K562 (cell line): ENCODE data around the gene EAF2. TPM values are rescaled to one million over a fixed set of nuclear protein-coding genes. Genes with fewer than 3 reads are reported as not detected.
A peak's percentile ranks its signal among the peaks of the same experiment; 100 is the strongest.

Source experiments
- DMBX1 ChIP-seq: fragments of 250-450 bp; sonication (Bioruptor Pico); IDR thresholded peaks from 2 replicates; pipeline ENCODE4 v1.8.0; 2022; ENCODE audit warnings: inconsistent platforms, mild to moderate bottlenecking, moderate library complexity, borderline replicate concordance
- FOSL1 ChIP-seq: fragments of 200-800 bp; sonication (Bioruptor generic); conservative IDR thresholded peaks from 2 replicates; pipeline ENCODE4 v1.6.1; 2016; ENCODE audit warnings: missing genetic modification characterization, missing compliant biosample characterization
- HNRNPLL ChIP-seq: fragments of 200-400 bp; formaldehyde crosslinking; IDR thresholded peaks from 2 replicates; pipeline ENCODE4 v1.6.1; 2017; ENCODE audit warnings: low read length, low read depth, mild to moderate bottlenecking; ENCODE audit not compliant: poor library complexity, severe bottlenecking
- PHF20 ChIP-seq: fragments of 450-650 bp; IDR thresholded peaks from 2 replicates; pipeline ENCODE4 v1.6.1; 2018; ENCODE audit not compliant: partially characterized antibody
- SP1 ChIP-seq: sonication (generic); formaldehyde crosslinking; IDR thresholded peaks from 2 replicates; pipeline ENCODE4 v1.8.1; 2022; ENCODE audit warnings: mild to moderate bottlenecking, missing genetic modification reagents
- SPI1 ChIP-seq: IDR thresholded peaks from 2 replicates; pipeline ENCODE4 v1.6.1; 2011; ENCODE audit warnings: low read depth, low read length, control low read depth, borderline replicate concordance
- ZNF274 ChIP-seq: IDR thresholded peaks from 2 replicates; pipeline ENCODE4 v1.6.1; 2011; ENCODE audit warnings: low read depth, mild to moderate bottlenecking, low read length, moderate library complexity, borderline replicate concordance
- polyA plus RNA-seq, 8 experiments: library from polyadenylated mRNA; depleted of rRNA in 4 of 8; stranded (reverse) in 5 of 8; unstranded in 3 of 8; fragments of >200 nt; fragmentation: Nextera tagmentation in 2 of 8; fragmentation: Illumina TruSeq in 1 of 8; extraction: Ambion mirVana in 2 of 8; extraction: Trizol in 1 of 8; gene quantifications; 2 replicates each; pipeline versions ENCODE4 v1.2.1 to v1.2.3, GENCODE V29; 2011 to 2014; ENCODE audit warnings: inconsistent platforms in 1 of 8, missing spikeins in 1 of 8
- total RNA-seq, 7 experiments: library from RNA; depleted of rRNA in 6 of 7; stranded (reverse); fragments of >200 nt in 6 of 7; fragmentation: Illumina TruSeq in 2 of 7; extraction: Trizol in 2 of 7; gene quantifications; 2 replicates each; pipeline versions ENCODE4 v1.2.1 to v1.2.3, GENCODE V29; 2011 to 2021; ENCODE audit warnings: low replicate concordance in 1 of 7
- TF ChIP-seq, protein P1 (sequence below): fragments of 450-650 bp; IDR thresholded peaks from 2 replicates; pipeline ENCODE4 v1.7.1; 2018; ENCODE audit warnings: mild to moderate bottlenecking, low read depth; ENCODE audit not compliant: partially characterized antibody
- TF ChIP-seq, protein P2 (sequence below): fragments of 450-650 bp; IDR thresholded peaks from 2 replicates; pipeline ENCODE4 v1.6.1; 2016; ENCODE audit warnings: low read depth

EAF2 gene
- total and polyA plus RNA-seq, 9 of the 15 experiments (the other 6 are each of a cell fraction or from before 2014, with no cell fraction given): 3.8 to 17.3 (median 6.9) TPM

DNA sequence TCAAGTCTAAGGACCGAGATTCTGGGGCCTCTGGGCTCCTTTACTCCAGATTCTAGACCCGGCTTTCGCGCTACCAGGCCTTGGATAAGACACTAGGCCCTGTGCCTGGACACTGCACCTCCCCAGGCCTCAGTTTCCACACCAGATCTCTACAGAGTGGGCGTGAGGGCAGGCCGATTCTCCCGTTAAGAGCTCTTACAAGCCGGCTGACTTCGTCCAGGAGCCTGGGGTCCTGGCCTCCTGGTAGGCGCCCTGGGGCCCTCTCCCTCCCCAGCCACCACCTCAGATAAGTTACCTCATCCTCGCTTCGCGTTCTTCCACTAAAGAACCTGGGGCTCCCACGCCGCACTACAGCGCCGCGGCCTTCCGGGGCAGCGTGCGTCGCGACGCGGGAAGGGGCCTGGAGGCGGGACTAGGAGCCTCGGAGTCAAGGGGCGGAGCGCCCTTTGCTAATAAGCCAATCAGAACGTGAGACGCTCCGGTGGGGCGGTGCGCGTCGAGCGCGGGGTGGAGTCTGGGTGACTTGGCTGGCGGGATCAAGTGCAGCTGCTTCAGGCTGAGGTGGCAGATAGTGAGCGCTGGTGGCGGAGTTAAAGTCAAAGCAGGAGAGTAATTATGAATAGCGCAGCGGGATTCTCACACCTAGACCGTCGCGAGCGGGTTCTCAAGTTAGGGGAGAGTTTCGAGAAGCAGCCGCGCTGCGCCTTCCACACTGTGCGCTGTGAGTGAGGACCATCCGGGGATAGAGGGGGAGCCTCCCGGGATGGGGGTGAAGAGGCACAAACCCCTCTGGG is at the start of gene EAF2, which contains the start of gene IQCB1 (continued):
- TF ChIP-seq, protein P1, sequence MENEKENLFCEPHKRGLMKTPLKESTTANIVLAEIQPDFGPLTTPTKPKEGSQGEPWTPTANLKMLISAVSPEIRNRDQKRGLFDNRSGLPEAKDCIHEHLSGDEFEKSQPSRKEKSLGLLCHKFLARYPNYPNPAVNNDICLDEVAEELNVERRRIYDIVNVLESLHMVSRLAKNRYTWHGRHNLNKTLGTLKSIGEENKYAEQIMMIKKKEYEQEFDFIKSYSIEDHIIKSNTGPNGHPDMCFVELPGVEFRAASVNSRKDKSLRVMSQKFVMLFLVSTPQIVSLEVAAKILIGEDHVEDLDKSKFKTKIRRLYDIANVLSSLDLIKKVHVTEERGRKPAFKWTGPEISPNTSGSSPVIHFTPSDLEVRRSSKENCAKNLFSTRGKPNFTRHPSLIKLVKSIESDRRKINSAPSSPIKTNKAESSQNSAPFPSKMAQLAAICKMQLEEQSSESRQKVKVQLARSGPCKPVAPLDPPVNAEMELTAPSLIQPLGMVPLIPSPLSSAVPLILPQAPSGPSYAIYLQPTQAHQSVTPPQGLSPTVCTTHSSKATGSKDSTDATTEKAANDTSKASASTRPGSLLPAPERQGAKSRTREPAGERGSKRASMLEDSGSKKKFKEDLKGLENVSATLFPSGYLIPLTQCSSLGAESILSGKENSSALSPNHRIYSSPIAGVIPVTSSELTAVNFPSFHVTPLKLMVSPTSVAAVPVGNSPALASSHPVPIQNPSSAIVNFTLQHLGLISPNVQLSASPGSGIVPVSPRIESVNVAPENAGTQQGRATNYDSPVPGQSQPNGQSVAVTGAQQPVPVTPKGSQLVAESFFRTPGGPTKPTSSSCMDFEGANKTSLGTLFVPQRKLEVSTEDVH: peak; percentile 68
- peak; percentile 73 for TF ChIP-seq PHF20
- no peak for TF ChIP-seq DMBX1 (CRISPR knock-in tag)
- no peak for TF ChIP-seq FOSL1 (tag)
- no peak for TF ChIP-seq SPI1
- TF ChIP-seq HNRNPLL: peak; percentile 98
- TF ChIP-seq, protein P2, sequence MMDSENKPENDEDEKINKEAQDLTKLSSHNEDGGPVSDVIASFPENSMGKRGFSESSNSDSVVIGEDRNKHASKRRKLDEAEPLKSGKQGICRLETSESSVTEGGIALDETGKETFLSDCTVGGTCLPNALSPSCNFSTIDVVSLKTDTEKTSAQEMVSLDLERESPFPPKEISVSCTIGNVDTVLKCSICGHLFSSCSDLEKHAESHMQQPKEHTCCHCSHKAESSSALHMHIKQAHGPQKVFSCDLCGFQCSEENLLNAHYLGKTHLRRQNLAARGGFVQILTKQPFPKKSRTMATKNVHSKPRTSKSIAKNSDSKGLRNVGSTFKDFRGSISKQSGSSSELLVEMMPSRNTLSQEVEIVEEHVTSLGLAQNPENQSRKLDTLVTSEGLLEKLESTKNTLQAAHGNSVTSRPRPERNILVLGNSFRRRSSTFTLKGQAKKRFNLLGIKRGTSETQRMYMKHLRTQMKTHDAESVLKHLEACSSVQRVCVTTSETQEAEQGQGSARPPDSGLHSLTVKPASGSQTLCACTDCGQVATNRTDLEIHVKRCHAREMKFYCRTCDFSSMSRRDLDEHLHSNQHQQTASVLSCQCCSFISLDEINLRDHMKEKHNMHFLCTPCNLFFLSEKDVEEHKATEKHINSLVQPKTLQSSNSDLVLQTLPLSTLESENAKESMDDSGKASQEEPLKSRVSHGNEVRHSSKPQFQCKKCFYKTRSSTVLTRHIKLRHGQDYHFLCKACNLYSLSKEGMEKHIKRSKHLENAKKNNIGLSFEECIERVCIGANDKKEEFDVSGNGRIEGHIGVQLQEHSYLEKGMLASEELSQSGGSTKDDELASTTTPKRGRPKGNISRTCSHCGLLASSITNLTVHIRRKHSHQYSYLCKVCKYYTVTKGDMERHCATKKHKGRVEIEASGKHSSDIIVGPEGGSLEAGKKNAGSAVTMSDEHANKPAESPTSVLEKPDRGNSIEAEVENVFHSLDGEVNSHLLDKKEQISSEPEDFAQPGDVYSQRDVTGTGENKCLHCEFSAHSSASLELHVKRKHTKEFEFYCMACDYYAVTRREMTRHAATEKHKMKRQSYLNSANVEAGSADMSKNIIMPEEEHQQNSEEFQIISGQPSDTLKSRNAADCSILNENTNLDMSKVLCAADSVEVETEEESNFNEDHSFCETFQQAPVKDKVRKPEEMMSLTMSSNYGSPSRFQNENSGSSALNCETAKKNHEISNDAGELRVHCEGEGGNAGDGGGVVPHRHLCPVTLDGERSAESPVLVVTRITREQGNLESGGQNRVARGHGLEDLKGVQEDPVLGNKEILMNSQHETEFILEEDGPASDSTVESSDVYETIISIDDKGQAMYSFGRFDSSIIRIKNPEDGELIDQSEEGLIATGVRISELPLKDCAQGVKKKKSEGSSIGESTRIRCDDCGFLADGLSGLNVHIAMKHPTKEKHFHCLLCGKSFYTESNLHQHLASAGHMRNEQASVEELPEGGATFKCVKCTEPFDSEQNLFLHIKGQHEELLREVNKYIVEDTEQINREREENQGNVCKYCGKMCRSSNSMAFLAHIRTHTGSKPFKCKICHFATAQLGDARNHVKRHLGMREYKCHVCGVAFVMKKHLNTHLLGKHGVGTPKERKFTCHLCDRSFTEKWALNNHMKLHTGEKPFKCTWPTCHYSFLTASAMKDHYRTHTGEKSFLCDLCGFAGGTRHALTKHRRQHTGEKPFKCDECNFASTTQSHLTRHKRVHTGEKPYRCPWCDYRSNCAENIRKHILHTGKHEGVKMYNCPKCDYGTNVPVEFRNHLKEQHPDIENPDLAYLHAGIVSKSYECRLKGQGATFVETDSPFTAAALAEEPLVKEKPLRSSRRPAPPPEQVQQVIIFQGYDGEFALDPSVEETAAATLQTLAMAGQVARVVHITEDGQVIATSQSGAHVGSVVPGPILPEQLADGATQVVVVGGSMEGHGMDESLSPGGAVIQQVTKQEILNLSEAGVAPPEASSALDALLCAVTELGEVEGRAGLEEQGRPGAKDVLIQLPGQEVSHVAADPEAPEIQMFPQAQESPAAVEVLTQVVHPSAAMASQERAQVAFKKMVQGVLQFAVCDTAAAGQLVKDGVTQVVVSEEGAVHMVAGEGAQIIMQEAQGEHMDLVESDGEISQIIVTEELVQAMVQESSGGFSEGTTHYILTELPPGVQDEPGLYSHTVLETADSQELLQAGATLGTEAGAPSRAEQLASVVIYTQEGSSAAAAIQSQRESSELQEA: no peak
- no peak for TF ChIP-seq ZNF274
- TF ChIP-seq SP1 (CRISPR knock-in tag): peak; percentile 70
